T-helper 1 cell (primary cell): Measurements from ENCODE around the gene HTRA3.

Experiments
- DNase-seq, 5 donors: peaks; one replicate each; pipeline ENCODE4 v3.0.0-alpha.2; 2012 to 2020

Gene HTRA3

GRCh38 chr4:8297141-8297601 lies 27.6 kb downstream of the HTRA3 start:
- peak in 1 of 5 donors; percentile 8 for DNase-seq

- DNase-seq = peak in 1 of 5 donors; percentile 3
Observed at GRCh38 chr4:8297691-8298485, 28.3 kb downstream of the HTRA3 start.

GRCh38 chr4:8300832-8301231 lies 31.3 kb downstream of the HTRA3 start:
- DNase-seq = no peak

- DNase-seq = peak in 1 of 5 donors; percentile 1
Observed at GRCh38 chr4:8301851-8302730, 32.5 kb downstream of the HTRA3 start.

DNA sequence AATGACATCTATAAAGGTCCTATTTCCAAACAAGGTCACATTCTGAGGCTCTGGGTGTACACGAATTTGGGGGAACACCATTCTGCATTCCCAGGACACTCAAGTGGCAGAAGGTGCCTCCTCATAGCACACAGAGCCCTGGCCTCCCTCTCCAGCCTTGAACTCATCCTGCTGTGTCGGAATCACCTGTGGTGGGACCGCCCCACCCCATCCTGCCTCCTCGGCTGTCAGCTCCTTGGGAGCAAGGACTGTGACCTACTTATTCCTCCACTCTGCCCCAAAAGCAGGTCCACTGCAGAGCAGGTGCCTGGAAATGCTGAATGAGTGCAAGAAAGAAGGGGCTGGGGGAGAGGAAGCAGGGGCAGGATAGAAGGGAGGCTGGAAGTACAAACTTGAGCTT lies 33.5 kb downstream of the HTRA3 start:
- DNase-seq = no peak

DNA sequence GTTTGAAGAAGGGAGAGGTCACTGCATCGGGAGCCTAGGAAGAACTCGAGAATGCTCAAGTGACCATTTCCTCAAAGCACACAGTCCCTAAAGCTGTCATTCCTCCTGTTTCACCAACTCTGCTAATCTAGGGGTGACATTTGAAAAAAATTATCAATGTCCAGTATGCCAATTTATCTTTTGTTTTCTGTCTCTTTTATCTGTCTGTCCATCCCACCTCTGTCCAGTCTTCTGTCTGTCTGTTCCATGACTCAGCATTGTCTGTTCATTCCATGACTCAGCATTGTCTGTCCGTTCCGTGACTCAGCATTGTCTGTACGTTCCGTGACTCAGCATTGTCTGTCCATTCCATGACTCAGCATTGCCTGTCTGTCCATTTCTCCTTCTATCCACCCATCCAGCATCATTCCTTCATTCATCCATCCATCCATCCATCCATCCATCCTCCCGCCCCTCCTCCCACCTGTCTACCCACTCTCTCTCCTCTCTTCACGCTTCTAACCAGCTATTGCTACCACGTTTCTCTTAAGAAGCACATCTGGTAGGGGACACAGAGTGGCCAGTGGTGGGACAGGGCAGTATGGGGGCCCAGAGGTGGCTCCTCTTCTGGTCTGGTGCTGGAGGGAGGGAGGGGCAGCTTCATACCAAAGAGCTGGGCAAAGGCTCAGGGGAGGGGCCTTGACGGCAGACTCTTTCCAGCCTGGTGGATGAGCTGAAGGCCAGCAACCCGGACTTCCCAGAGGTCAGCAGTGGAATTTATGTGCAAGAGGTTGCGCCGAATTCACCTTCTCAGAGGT lies 34.1 kb downstream of the HTRA3 start:
- no peak for DNase-seq

GRCh38 chr4:8304827-8305695 lies 35.5 kb downstream of the HTRA3 start:
- DNase-seq = no peak

GRCh38 chr4:8305851-8306471 lies 36.4 kb downstream of the HTRA3 start:
- no peak for DNase-seq

- no peak for DNase-seq
Observed at GRCh38 chr4:8306511-8307021, 37.0 kb downstream of the HTRA3 start.

DNA sequence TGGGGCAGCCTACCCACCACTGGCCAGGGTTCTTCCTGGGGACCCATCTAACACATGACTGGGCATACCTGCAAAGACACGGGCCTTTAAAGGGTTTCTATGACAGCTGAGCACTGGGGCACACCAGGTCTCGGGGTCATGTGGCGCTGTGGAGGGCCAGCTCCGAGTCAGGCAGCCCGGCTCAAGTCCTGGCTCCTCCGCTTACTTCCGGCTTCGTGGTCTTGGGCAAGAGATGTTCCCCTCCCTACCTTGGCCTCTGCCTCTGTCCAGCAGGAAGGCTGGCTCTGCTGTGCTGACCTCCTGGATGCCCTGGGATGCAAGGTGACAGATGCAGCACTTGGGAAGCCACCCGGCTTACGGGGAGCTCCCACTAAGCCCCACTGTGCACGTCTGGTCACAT lies 37.6 kb downstream of the HTRA3 start:
- no peak for DNase-seq

DNA sequence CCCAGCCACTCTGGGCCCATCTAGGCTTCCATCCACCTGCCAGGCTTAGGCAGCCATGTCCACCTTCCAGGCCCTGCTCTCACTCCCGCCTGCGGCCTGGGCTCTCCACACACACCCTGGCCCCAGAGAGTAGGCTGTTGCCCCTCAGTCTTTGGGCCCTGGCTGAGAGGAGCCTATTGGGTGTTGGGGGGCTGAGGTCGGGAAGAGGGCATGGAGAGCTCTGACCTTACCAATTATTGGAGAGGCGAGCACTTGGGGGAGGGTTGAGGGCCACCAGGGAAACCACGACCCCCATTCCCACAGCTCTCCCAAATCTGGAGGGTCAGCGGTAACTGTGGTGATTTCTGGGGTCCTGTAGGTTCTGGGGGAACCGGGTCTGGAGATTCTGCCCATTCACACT lies 38.2 kb downstream of the HTRA3 start:
- no peak for DNase-seq

- no peak for DNase-seq
Observed at GRCh38 chr4:8308144-8308543, 38.6 kb downstream of the HTRA3 start.

DNA sequence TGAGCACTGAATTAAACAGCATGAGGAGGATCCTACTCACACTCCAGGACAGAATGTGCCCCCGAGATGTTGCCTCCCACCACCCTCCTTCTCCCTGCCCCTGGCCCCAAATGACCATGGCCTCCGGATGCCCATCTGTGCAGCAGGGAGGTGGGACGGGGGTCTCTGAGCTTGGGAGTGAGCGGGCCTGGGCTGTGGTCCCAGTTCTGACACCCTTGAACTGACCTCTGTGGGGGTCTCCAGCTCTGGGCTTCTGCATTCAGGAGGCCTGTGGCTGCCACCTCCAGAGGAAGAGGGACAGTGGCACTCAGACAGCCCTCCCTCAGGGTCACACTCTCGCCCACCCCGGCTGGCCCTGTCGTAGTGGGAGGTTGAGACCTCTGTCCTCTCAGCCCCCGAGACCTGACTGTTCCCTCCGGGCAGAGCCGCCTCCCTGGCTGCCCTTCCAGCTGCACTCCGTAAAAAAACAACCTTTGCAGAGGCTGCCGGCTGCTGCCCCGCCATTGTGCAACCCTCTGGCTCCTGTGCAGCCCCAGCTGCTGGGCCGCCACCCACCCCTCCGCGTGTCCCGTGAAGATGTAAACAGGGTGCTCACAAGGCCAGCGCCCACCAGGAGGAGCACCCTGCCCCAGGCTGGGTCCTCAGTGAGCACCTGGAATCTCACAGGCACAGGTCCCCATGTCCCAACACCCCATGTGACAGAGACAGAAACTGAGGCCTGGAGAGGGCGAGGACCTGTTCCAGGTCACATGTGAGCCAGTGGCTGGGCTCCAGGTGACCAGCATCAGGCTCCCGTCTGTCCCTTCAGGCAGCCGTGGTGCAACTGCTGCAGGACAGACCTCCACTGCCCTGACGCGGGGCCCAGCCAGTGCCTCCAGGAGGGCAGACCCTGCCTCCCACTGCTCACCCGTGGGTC lies 39.6 kb downstream of the HTRA3 start:
- DNase-seq = no peak

GRCh38 chr4:8310306-8310705 lies 40.8 kb downstream of the HTRA3 start:
- DNase-seq = peak in 1 of 5 donors; percentile 3

GRCh38 chr4:8311101-8312068 lies 41.8 kb downstream of the HTRA3 start:
- DNase-seq = no peak

- DNase-seq = no peak
Observed at GRCh38 chr4:8312069-8312445, 42.5 kb downstream of the HTRA3 start.

DNA sequence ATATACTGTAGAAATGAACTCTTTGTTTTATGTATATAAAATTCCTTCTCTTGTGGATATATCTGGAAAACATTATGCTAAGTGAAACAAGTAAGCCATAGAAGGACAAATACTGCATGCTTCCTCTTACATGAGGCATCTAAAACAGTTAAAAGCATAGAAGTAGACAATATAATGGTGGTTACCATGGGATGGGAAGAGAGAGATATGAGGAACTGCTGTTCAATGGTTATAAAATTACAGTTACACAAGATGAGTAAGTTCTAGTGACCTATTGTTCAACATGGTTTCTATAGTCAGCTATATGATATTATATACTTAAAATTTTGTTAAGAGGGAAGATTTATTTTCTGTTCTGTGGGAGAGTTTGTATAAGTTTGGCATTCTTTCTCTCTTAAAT lies 43.4 kb downstream of the HTRA3 start:
- DNase-seq = no peak

DNA sequence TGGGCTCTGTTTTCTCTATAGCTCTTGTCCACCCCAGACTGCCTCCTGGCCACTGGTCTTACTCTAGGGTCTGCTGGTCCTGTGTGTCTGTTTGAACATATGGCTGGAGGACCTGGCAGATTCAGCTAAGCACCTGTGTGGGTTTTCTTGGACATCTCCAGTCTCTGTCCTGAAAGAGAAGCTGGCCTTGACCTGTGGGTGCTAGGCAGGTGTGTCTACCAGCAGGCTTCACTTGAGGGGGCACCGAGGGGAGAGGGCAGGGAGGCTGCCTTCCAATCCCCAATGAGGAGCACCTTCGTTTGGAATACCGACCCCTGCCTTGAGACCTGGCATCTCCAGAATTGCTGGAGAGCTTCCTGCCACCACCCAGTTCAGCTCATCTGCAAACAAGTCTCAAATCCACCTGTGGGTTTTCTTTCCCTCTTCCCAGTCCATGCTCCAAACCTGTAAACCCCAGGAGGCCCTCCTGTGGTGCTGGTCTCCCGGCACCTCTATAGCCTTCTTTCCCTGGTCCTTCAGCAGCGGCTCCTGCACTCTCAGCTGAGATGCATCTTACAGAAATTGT lies 45.2 kb downstream of the HTRA3 start:
- no peak for DNase-seq
